GM21825 (cell line): ENCODE results near the gene BEST4.
A peak's percentile ranks its signal among the peaks of the same experiment; 100 is the strongest.
"Not testable (repeated sequence)": the region's sequence is repeated elsewhere in the genome, so short reads cannot be mapped to it uniquely, and the experiment has no call there.

Source experiments
- ATAC-seq: cut with Tn5 transposase; IDR thresholded peaks from one replicate; pipeline ENCODE4 v1.9.1; 2021; ENCODE audit warnings: mild to moderate bottlenecking, moderate library complexity; ENCODE audit not compliant: unreplicated experiment

Gene BEST4

DNA sequence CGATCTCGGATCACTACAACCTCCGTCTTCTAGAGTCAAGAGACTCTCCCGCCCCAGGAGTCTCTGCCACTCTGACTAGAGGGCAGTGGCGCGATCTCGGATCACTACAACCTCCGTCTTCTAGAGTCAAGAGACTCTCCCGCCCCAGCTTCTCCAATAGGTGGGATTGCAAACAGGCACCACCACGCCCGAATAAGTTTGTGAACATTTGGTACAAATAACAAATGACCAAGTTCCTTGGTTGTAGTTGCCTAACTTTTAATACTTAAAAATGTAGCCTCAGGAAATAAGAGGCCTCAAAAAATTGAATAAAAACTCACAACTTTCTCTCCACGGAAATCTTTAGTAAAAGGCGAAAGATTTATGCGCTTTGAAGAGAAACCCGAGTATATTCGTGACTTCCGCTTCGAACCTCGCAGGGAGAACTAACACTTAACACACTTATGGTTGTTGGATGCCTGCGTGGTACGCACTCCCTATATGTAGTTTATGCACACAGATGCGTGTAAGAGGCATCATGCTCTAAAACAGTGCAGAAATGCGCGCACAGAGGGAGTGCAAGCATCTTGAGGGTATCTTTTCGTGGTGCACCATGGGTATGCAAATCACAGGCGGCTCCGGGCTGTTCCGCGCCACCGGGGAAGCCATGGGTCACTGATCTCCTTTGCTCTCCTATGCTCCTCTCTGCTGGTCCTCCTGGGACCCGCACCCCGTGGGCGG, 31.8 kb upstream of the BEST4 start:
- peak; percentile 68 for ATAC-seq

DNA sequence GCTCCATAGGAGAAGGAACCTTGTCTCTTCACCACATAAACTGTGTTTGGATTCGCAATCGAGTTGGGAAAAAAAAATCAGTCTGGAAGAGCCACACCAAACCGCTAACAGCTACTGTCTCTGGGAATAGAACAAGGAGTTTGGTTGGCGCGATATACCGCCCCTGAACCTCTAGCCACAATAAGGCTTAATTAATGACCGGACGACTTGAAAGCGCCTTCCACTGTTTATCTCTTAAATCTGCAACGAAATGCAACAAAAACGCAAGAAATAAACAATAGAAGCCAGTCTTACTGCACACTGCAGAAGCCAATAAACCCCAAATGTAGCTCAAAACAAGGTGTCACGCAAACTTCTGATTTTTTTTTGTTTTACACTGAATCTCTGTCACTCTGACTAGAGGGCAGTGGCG, 31.2 kb upstream of the BEST4 start:
- peak; percentile 8 for ATAC-seq

DNA sequence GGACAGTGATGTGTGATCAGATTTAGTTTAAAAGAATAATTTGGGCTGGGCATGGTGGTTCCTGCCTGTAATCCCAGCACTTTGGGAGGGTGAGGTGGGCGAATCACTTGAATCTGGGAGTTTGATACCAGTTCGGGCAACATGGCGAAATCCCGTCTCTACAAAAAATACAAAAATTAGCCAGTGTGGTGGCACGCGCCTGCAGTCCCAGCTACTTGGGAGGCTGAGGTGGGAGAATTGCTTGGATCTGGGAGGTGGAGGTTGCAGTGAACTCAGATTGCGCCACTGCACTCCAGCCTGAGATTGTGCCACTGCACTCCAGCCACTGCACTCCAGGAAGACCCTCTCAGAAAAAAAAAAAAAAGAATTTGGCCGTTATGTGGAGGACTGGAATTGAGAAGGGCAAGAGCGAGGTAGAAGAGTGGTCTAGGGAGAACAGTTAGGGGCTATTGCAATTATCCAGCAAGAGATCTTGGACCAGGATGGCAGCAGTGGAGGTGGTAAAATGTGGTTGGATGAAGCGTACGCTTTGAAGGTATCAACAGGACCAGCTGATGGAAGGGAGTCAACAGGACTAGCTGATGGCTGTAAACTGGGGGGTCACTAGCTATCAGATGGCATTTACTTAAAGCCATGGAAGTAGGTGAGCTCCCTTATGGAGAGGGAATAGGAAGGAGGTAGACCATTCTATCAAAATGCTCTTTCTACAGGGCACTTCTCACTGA, 30.0 kb upstream of the BEST4 start:
- no peak for ATAC-seq

DNA sequence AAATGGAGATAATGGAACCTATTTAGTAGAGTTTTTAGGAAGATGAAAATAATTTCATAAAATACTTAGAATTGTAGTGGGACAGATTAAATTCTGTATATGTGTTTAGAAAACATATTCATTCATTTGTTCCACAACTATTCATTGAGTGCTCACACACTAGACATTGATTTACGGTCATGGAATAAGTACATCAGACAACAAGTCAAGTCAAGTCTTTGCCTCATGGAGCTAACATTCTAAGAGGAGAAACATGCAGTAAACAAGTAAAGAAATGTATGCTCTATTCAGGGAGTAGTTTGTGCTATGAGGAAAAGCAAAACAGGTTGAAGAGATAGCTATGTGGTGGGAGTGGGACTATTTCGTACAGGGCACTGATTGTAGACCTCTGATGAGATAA, 29.3 kb upstream of the BEST4 start:
- ATAC-seq, result no peak

DNA sequence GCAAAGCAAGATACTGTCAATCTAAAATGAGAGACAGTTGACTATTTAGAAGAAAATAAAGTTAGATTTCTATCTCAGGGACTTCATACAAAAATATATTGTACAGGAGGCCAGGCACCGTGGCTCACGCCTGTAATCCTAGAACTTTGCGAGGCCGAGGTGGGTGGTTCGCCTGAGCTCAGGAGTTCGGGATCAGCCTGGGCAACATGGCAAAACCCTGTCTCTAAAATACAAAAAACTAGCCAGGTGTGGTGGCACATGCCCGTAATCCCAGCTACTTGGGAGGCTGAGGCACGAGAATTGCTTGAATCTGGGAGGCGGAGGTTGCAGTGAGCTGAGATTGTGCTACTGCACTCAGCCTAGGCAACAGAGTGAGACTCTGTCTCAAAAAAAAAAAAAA, 28.0 kb upstream of the BEST4 start:
- not testable (repeated sequence) for ATAC-seq

DNA sequence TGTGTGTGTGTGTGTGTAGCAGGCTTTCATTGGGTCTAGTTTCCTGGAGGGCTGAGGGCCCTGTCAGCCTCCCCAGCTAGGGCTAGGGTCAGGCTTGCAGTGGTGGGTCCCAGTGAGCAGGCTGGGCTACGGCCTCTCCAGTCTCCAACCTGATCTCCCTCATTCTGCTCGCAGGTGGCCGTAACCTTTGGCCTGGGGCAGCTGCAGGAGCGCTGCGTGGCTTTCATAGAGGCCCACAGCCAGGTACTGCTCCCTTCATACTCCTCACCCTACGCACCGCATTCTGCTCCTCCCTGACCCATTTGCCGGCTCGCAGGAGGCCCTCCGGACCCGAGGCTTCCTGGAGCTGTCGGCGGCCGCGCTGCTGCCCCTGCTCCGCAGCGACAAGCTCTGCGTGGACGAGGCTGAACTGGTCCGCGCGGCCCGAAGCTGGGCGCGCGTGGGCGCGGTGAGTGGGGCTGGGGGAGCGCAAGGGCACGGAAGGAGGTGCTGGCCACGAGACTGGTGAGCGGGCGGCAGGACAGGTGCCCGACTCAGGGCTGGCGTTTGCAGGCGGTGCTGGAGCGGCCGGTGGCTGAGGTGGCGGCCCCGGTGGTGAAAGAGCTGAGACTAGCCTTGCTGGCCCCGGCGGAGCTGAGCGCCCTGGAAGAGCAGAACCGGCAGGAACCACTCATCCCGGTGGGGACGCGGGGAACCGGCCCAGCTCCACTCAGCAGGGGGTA, 25.0 kb upstream of the BEST4 start:
- ATAC-seq, result no peak

DNA sequence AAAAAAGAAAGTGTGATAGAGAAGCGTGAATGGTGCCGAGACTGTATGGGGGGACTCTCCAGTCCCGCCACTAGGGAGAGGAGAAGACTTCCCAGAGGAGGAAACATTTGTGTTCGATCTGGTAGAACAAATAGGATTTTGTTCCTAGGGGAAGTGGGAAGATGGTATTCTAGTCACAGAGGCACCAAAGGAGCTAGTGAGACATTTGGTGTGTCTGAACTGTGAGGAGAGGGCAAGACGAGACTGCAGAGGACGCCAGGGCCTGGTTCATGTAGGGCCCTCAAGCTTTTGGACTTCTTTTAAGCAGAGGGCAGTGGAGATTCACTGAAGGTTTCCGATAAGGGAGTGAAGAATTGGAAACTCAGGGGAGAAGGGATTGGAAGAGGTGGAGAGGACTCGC, 23.3 kb upstream of the BEST4 start:
- ATAC-seq, result no peak

DNA sequence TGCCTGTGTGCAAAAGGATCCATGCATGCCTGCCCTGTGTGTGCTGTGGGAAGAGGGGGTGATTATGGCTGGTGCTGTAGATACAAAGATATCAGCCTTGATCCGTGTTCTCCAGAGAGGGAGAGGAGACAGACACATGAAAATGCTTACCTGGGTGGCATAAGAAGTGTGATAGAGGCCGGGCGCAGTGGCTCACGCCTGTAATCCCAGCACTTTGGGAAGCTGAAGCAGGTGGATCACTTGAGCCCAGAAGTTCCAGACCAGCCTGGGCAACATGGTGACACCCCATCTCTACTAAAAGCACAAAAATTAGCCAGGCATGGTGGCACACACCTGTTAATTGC, 22.8 kb upstream of the BEST4 start:
- ATAC-seq, result not testable (repeated sequence)

DNA sequence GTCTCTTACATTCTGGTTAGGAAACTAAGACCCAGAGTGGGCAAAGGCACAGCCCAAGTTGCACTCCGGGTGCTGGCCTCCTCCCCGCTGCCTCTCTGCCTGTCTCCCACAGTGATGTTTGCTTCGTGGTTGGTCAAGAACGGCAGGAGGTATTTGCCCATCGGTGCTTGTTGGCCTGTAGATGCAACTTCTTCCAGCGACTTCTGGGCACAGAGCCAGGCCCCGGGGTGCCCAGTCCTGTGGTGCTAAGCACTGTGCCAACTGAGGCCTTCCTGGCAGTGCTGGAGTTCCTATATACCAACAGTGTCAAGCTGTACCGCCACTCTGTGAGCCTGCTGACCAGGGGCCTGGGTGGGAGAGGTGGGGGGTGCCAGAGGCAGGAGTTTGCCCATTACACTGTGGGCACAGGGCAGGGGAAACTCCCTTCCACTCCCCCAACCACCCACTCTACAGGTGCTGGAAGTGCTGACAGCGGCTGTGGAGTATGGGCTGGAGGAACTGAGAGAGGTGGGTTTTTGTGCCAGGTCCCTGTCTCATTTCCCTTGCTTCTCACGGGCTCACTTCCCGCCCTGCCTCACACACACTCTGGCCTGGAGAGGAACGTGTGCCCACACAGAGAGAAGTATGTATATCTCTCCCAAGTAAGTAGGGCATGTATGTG, 22.3 kb upstream of the BEST4 start:
- ATAC-seq, result no peak

DNA sequence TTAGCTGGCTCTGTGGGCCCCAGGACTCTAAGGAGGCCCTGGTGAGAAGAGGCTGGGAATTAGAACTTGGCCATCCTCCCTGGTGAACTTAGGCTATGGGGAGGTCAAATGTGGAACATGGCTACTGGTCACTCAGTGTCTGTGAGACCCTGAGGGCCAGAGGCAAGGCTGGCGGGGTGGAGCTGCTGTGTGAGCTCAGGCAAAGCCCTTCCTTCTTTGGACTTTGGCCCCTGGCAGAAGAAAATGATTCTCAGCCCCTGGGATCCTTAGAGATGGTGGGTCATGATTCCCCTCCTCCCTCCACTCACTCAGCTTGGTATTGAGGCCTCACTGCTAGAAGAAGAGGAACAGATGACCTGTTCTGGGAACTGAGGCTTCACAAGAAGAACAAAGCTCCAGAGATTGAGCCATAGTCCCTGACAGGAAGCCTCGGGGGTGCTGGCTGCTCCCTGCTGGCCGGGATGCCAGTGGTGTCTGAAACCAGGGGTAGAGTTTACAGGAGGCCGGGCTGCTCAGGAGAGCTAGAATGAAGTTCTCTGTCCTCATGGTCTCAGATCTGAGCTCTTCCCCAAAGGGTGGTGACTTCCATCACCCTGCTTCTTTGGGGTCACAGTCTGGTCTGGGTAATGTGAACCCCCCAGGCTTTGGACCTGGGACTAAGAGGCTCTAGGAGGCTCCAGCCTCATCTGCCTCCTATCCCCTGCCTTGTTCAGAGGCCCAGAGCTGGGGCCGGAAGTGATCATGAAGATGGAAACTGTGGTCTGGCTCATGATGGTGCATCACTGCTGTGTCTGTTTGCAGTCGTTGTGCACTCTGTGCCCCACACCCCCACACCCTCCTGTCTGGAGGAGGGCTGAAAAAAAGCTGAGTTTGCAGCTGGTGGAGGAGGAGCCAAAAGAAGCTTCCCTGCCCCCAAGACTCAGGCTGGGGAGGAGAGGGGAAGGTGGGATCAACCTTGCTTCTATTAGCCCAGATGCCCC, 21.3 kb upstream of the BEST4 start:
- peak; percentile 39 for ATAC-seq

DNA sequence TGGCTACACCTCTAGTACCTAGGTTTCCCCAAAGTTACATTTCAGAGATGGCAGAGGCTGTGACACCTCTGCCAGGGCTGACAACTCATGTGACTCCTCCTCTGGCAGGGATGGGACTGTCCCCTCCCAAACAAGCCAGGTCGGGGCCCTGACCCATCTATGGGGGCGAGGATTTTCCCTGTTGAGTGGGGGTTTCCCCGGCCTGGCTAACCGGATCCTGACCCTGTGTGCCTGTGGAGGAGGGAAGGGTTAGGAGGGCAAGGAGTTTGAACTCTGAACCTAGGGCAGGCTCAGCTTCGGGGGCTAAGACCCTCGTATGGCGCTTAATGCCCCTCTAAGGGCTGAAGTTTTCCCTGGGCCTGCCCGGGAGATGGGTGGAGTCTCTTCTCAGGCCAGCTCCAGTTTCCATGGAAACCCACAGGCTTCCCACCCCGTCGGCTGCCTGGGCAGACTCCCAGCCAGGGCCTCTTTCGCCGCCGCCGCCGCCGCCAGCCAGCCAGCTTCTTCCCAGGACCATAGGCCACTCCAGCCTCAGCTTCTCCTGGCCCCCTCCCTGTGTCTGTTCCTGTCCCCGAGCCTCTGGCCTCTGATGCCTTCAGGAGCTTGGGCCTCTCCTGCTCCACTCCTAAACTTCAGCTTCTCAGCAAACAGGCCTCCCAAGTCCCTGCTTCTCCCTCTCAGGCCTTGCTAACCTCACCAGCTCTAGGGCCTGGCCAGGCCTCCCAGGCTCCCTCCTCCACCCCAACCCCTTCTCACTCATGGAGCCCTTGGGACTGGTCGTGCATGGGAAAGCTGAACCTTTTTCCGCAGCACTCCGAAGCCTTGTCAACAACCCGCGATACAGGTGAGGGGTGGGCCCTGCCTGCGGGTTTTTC, 20.3 kb upstream of the BEST4 start, which contains the start of gene BTBD19:
Gene BTBD19 (plus strand): TSS at position 461 of the 875 bp plus-strand sequence. CDS start 298 bp downstream, at position 759.
- peak; percentile 29 for ATAC-seq

DNA sequence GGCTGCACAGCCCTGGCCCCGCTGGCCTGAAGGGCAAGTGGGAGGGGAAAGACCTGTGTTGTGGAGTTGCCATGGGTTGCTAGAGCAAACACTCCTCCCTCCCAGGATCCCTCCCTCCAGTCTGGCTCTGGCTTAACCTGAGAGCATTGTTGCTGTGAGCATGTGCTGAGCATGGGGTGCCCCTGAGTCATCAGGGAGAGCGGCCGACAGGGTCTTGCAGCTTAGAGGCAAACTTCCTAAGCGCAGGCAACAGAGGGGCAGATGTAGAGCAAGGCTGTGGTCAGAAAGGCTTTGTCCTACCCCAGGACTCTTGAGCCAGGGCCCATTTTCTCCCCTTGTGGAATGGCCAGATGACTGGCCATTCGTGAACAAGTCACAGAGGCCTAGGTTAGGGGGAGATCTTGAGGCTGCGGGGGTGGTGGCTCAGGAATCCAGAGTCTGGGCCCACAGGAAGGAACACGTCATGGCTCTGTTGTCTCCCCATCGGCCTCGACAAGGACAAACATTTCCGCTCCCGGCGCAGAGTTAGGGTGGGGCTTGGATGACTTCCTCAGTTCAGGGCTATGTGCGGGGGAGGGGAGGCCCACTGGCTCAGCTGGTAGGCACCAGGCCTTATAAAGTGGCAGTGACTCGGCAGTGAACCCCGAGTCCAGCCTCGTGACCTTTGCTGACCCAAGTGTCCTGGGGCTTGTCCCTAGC, 19.5 kb upstream of the BEST4 start:
- ATAC-seq, result peak; percentile 33

DNA sequence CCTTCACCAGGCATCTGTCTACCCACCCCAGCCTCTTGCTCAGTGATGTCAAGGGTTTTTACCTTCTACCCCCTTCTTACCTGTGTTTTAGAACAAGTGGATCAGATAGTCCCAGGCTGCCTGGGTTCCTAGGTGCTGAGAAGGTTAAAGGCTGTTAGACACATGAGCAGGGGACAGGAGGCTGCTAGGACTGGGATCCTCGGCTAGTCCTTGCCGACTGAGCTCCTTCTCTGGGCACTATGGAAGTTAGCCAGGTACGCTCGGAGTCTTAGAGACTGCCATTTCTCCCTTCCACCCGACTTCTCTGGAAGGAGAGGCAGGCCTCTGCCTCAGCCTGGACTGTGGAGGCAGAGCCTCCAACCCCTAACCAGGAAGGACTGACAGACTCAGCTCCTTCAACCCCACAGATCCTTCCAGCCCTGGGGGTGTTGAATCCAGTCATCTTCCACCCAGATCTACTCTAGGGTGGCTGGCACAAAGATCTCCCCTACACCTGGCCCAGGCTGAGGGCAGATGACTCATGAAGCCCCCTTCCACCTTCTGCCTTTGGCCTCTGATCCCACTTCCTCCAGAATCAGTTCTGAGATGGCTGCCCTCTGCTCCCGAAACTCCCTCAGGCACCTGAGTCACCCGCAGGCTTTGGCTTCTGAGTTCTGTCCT, 18.9 kb upstream of the BEST4 start, which contains the start of gene DYNLT4:
Gene DYNLT4 (minus strand): TSS at position 648 of the 660 bp plus-strand sequence. CDS start 683 bp downstream, outside the sequence.
- ATAC-seq, result no peak

DNA sequence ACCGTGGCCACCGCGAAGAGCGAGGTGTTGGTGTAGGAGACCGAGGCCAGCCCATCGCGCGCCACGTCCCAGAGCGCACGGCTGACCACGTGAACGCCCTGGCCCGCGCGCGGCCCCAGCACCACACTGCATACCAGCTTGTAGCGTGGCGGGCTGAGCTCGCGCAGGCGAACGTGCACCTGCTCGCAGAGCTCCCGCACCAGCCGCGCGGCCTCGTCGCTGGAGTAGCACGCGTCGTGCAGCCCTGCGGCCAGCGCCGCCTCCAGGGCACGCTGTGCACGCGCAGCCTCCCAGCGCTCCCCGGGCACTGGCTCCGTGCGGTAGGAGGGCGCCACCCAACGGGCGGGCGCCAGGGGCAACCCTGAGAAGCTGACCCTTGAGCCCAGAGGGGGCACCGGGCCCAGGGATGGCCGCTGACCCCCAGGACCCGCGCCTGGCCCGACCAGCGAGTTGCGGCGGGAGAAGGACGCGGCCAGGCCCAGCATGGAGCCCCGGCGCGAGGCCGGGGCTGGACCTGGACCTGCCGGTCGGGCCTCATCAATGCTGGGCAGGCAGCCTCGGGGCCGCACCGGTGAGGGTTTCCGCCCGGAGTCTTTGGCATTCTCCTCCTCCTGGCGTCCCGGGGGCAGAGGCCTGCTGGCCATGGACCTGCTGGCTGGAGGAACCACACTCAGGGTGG, 18.2 kb upstream of the BEST4 start:
- no peak for ATAC-seq

DNA sequence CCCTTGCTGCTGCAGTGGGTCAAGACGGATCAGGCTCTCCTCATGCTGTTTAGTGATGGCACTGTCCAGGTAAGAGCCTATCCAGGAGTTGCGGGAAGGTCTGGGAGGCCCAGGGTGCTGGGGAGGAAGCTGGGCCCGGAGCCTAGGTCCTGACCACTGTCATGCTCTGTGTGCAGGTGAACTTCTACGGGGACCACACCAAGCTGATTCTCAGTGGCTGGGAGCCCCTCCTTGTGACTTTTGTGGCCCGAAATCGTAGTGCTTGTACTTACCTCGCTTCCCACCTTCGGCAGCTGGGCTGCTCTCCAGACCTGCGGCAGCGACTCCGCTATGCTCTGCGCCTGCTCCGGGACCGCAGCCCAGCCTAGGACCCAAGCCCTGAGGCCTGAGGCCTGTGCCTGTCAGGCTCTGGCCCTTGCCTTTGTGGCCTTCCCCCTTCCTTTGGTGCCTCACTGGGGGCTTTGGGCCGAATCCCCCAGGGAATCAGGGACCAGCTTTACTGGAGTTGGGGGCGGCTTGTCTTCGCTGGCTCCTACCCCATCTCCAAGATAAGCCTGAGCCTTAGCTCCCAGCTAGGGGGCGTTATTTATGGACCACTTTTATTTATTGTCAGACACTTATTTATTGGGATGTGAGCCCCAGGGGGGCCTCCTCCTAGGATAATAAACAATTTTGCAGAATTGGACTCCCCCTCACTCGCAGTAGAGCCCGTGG, 17.5 kb upstream of the BEST4 start:
- no peak for ATAC-seq

DNA sequence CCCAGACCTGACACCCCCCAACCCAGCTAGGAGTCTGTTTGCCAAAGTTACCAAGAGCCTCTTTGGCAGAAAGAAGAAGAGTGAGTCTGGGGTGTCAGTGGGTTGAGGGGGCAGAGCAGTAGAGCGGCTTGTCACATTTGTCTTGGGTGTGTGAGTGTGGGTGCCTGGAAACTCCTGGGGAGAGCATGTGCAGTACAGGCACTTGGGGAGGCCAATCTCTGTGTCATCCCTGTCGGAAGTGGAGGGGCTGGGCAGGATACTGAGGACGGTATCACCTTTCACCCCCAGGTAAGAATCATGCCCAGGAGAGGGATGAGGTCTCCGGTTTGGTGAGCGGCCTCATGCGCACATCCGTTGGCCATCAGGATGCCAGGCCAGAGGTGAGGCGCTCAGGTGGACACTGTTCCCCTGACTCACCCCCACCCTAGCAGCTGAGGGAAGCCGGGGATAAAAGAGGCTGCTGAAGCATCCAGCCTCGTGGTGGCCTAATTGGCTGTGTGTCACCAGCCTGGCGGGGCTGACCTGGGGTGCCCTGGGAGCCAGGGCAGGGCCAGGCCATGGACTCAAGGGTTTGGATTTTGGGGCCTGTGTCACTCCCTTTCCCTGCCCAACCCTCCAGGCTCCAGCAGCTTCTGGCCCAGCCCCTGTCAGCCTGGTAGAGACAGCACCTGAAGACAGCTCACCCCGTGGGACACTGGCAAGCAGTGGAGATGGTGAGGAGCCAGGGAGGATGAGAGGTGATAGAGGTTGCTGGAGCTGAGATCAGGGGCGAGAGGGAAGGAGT, 15.5 kb upstream of the BEST4 start:
- ATAC-seq, result no peak
